ENCODE data around the gene PSEN2. TPM values are rescaled to one million over a fixed set of nuclear protein-coding genes. Genes with fewer than 3 reads are reported as not detected.
A peak's percentile ranks its signal among the peaks of the same experiment; 100 is the strongest.
"Not testable (repeated sequence)": the region's sequence is repeated elsewhere in the genome, so short reads cannot be mapped to it uniquely, and the experiment has no call there.

The PSEN2 gene
- total RNA-seq, 1 donor = 13.1 TPM

DNA sequence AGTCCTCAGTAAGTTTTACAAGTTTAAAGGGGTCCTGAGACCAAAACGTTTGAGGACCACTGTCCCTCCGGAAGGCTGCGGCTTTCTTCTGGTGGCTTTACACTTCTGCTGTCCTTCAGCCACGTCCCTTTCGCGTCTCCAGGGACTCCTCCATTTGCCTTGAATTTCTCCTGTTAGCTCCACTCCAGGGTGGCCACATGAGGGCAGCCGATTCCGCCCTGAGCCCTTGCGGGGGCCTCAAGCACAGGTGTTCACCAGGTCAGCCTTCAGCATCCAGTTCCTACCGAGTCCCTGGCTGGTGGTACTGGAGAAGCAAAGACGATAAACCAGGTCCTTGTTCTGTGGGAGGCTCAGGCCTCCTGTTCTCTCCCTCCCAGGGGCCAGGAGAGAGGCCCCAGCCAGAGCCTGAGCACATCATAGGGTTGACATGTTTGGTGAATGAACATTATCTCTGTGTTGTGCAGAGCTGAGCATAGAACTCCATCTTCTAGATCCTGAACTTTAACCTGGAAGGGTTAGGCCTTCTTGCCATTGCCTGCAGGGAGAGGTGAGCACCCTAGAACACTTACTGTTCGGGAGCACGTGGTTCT is 42.3 kb downstream of the PSEN2 start:
- TF ChIP-seq, protein P1, sequence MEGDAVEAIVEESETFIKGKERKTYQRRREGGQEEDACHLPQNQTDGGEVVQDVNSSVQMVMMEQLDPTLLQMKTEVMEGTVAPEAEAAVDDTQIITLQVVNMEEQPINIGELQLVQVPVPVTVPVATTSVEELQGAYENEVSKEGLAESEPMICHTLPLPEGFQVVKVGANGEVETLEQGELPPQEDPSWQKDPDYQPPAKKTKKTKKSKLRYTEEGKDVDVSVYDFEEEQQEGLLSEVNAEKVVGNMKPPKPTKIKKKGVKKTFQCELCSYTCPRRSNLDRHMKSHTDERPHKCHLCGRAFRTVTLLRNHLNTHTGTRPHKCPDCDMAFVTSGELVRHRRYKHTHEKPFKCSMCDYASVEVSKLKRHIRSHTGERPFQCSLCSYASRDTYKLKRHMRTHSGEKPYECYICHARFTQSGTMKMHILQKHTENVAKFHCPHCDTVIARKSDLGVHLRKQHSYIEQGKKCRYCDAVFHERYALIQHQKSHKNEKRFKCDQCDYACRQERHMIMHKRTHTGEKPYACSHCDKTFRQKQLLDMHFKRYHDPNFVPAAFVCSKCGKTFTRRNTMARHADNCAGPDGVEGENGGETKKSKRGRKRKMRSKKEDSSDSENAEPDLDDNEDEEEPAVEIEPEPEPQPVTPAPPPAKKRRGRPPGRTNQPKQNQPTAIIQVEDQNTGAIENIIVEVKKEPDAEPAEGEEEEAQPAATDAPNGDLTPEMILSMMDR (IDR thresholded peaks at IDR 0.05; ENCODE audit: insufficient read depth, low read length) = peak; percentile 55
- peak; percentile 20 for DNase-seq (ENCODE audit: low read depth)
- no peak overlapping the region for H3K4me3 ChIP-seq (ENCODE audit: low read depth, low read length)

DNA sequence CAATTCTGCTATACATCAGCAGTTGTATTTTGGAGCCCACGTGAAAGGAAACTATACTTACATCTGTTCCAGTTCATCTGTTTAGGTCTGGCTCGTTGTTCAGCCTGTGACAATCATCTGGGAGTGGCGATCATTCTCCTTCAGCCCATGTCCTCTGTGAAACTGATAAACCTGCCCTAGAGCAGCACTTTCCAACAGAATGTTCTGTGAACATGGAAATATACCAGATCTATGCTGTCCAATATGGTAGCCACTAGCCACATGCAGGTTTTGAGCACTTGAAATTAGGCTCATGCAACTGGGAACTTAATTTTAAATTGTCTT is 45.2 kb downstream of the PSEN2 start:
- TF ChIP-seq, protein P1 (IDR thresholded peaks at IDR 0.05; ENCODE audit: insufficient read depth, low read length) = no peak
- no peak overlapping the region for H3K4me3 ChIP-seq (ENCODE audit: low read depth, low read length)
- DNase-seq (ENCODE audit: low read depth) = no peak

DNA sequence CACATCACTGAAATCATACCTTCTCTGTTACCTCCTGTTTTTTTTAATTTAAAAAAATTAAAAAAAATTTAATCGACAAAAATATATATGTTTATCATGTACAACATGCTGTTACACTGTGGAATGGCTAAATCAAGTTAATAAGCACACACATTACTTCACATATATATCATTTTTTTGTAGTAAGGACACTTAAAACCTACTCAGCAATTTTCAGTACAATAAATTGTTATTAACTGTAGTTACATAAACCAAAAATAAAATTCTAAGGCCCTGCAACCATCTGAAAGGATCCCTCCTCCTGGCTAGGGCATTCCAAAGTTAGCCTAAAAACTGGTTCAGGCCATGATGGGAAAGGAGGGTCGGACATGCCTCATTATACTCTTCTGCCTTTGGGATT is 46.1 kb downstream of the PSEN2 start:
- TF ChIP-seq, protein P1 (IDR thresholded peaks at IDR 0.05; ENCODE audit: insufficient read depth, low read length) = no peak
- no peak for DNase-seq (ENCODE audit: low read depth)
- no peak overlapping the region for H3K4me3 ChIP-seq (ENCODE audit: low read depth, low read length)

DNA sequence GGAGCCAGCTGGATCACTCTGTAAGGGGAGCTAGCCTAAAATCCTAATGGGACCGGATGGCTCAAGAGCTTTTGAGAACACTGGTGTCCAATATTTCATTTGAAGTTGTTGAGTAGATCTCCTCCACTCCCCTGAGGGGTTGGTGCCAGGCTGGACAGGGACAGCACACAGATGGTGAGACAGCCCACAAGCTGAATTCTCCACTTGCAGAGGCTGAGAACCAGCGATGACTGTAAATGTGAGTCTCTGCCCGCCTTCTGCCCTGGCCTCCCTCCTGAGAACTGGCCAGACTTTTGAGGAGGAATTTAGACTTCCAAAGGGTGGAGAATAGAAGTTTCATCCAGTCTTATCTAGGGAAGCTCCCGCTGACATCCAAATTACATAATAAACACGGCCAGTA is 49.2 kb downstream of the PSEN2 start:
- no peak for DNase-seq (ENCODE audit: low read depth)
- no peak overlapping the region for H3K4me3 ChIP-seq (ENCODE audit: low read depth, low read length)
- TF ChIP-seq, protein P1 (IDR thresholded peaks at IDR 0.05; ENCODE audit: insufficient read depth, low read length) = no peak

DNA sequence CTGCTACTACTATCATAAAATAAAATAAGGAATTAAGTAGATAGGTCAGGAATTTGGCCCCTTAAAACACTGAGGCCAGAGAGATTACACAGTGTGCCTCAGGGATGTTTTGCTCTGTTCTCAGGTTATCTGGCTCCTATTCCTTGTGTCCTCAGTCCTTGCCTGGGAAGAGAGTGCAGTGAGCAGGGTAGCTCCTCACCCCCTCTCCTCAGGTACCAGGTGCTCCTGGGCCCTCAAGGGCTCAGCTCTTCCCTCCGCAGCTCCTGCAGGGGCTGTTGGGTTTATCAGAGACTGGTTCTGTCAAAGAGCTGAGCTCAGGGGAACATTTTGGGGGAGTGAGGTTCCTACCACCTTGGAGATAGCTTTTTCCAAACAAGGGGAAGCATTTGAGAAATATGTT is 49.6 kb downstream of the PSEN2 start:
- TF ChIP-seq, protein P1 (IDR thresholded peaks at IDR 0.05; ENCODE audit: insufficient read depth, low read length) = no peak
- DNase-seq (ENCODE audit: low read depth) = no peak

DNA sequence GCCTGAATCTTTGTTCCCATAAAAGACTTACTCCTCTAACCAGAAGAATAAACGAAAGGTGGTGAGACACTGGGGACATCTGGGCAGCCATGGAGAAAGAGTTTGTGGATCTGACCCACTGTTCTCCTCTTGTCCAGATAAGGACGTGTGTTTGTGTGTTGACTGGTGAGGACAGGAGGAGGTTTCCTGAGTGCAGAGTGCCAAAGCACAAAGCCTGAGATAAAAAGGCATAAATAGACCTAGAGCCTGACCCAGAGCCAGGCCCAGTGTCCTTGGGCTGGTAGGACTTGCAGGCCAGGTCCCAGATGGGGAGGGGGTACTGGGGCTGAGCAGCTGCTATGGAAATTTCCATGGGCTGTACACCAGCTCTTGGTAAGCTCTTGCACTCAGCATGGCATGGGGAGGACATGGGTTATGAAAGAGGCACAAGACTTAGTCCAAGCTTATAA is 50.1 kb downstream of the PSEN2 start:
- TF ChIP-seq, protein P1 (IDR thresholded peaks at IDR 0.05; ENCODE audit: insufficient read depth, low read length) = no peak
- H3K4me3 ChIP-seq (ENCODE audit: low read depth, low read length) = no peak overlapping the region
- DNase-seq (ENCODE audit: low read depth) = no peak

More for the DNA sequence above, 49.6 kb downstream of the PSEN2 start:
- no peak overlapping the region for H3K4me3 ChIP-seq (ENCODE audit: low read depth, low read length)

DNA sequence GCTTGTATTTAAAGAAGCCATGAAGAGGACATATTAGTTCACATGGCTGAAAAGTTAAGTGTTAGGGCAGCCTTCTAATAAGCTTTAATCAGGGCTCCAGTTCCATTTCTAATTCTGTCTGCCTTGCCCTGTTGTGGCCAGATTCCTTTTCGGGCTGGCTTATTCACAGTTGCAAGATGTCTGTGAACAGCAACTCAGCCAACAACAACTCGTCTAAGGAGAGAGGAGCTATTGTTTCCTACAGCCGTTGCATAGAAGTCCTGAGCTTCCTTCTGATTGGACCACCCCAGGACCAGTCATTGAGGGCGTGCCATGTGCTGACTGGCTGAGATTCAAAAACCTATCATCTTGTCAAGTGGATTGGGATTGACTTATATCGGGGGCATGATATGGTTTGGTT is 51.1 kb downstream of the PSEN2 start:
- TF ChIP-seq, protein P1 (IDR thresholded peaks at IDR 0.05; ENCODE audit: insufficient read depth, low read length) = no peak
- DNase-seq (ENCODE audit: low read depth) = no peak
- no peak overlapping the region for H3K4me3 ChIP-seq (ENCODE audit: low read depth, low read length)

DNA sequence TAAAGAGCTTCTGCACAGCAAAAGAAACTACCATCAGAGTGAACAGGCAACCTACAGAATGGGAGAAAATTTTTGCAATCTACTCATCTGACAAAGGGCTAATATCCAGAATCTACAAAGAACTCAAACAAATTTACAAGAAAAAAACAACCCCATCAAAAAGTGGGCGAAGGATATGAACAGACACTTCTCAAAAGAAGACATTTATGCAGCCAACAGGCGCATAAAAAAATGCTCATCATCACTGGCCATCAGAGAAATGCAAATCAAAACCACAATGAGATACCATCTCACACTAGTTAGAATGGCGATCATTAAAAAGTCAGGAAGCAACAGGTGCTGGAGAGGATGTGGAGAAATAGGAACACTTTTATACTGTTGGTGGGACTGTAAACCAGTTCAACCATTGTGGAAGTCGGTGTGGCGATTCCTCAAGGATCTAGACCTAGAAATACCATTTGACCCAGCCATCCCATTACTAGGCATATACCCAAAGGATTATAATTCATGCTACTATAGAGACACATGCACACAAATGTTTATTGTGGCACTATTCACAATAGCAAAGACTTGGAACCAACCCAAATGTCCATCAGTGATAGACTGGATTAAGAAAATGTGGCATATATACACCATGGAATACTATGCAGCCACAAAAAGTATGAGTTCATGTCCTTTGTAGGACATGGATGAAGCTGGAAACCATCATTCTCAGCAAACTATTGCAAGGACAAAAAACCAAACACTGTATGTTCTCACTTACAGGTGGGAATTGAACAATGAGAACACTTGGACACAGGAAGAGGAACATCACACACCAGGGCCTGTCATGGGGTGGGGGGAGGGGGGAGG is 59.1 kb downstream of the PSEN2 start:
- DNase-seq (ENCODE audit: low read depth); H3K4me3 ChIP-seq (ENCODE audit: low read depth, low read length): not testable (repeated sequence)
